Transverse colon (tissue), 4 donors: Measurements from ENCODE around the gene OR5D18. TPM values are rescaled to one million over a fixed set of nuclear protein-coding genes. Genes with fewer than 3 reads are reported as not detected.

ENCODE experiments used
- DNase-seq: peaks from one replicate; pipeline ENCODE4 v3.0.0-alpha.2; 2019
- H3K27ac ChIP-seq, 4 donors: fragments of 200-600 bp; sonication (generic); 2 replicates each; pipeline ENCODE4 v1.5.1; 2016 to 2018; ENCODE audit warnings: inconsistent platforms in 4 of 4
- H3K27me3 ChIP-seq: fragments of 200-600 bp; sonication (generic); 2 replicates; pipeline ENCODE4 v1.5.1; 2017; ENCODE audit warnings: inconsistent platforms
- H3K36me3 ChIP-seq, 4 donors: fragments of 200-600 bp; sonication (generic); 2 replicates each; pipeline ENCODE4 v1.5.1; 2017 to 2019; ENCODE audit warnings: inconsistent platforms in 4 of 4
- H3K4me1 ChIP-seq, 4 donors: fragments of 200-600 bp; sonication (generic); 2 replicates each; pipeline ENCODE4 v1.5.1; 2017 to 2020; ENCODE audit warnings: inconsistent platforms in 4 of 4
- H3K4me3 ChIP-seq, 4 donors: fragments of 200-600 bp; sonication (generic); 1 replicate in 1 of 4; 2 replicates in 3 of 4; pipeline versions ENCODE4 v1.5.1 to v1.6.1; 2017 to 2019; ENCODE audit warnings: inconsistent platforms in 4 of 4
- H3K9me3 ChIP-seq, 2 donors: fragments of 200-600 bp; sonication (generic); 2 replicates each; pipeline ENCODE4 v1.5.1; 2017 to 2019; ENCODE audit warnings: inconsistent platforms in 2 of 2
- EP300 ChIP-seq: sonication (generic); formaldehyde crosslinking; IDR thresholded peaks from one replicate; pipeline ENCODE4 v1.6.1; 2017; ENCODE audit warnings: antibody characterized with exemption, low read depth
- POLR2A ChIP-seq: fragments of 450-650 bp; IDR thresholded peaks from one replicate; pipeline ENCODE4 v1.6.1; 2016; ENCODE audit warnings: antibody characterized with exemption, mild to moderate bottlenecking, moderate library complexity
- POLR2AphosphoS5 ChIP-seq, 3 donors: sonication (generic); formaldehyde crosslinking; IDR thresholded peaks; one replicate each; pipeline ENCODE4 v1.6.1; 2016; ENCODE audit warnings: antibody characterized with exemption in 3 of 3
- WGBS, 2 donors: methylation state at CpG; one replicate each; pipeline ENCODE4 v1.1.5; 2018; ENCODE audit warnings: low coverage in 1 of 2; 5-methylcytosine and 5-hydroxymethylcytosine counted together
- in situ Hi-C, 4 donors: fragments of 200-750 bp; cut with MboI; loops; one replicate each; pipeline versions ENCODE4 v1.15.0 to v1.15.1; 2017; ENCODE audit warnings: low sequenced_read_pairs in 3 of 4, low pct_ligation_motif_present in 1 of 4, low pct_unique_long_range_greater_than_20kb in 1 of 4
- intact Hi-C: fragments of 100-400 bp; cut with DNase I; formaldehyde crosslinking; loops from one replicate; pipeline ENCODE4 v1.15.1; 2023; ENCODE audit warnings: low total_unique reads
- total RNA-seq, 4 donors: library from RNA; depleted of rRNA; stranded (reverse); fragments of >200 nt; gene quantifications; one replicate each; pipeline ENCODE4 v1.1.0, GENCODE V29; 2016
- TF ChIP-seq, protein P1 (sequence below), 5 experiments: fragments of 200-600 bp in 3 of 5; fragments of 450-650 bp in 2 of 5; sonication (generic) in 3 of 5; IDR thresholded peaks; 1 replicate in 2 of 5; 2 replicates in 3 of 5; pipeline ENCODE4 v1.5.1; 2016 to 2017; ENCODE audit warnings: antibody characterized with exemption in 5 of 5, inconsistent platforms in 3 of 5, mild to moderate bottlenecking in 2 of 5, moderate library complexity in 1 of 5

Gene OR5D18
- total RNA-seq = not detected

DNA sequence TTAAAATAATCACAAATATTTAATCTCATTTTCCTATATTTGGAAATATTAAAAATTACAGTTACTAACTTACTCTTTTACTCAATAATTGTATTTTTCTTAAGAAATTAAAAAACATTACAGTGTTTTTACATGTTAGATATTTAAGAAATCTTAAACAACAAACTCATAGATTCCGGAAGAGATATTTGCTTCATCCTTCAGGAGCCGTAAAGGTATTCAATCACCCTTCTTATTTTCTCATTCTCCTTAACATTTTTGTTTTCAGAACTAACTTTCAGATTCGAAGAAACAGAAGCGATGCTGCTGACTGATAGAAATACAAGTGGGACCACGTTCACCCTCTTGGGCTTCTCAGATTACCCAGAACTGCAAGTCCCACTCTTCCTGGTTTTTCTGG lies at the start of gene OR5D18:
OR5D18 (plus strand) TSS at position 301 of the 400 bp plus-strand sequence; CDS start at position 301, 0 bp downstream.
- in situ Hi-C loops = no loop called here
- no peak for DNase-seq
- Histone ChIP-seq H3K9me3 (peaks cover 0 to 2% of the 10 kb centered on the region in 2 donors), H3K36me3 (no peaks in the 10 kb centered on the region), H3K27me3 (no peaks in the 10 kb centered on the region), H3K4me3 (no peak within 1 kb of the TSS), H3K27ac (no peak within 1 kb of the TSS), H3K4me1 (no peaks in the 10 kb centered on the region)
- intact Hi-C loops = no loop called here
- WGBS, 2 donors = 82 to 86% methylated on average over 4 to 5 of the region's 5 CpGs
- TF ChIP-seq EP300 (no peak), POLR2A (no peak), POLR2AphosphoS5 (IDR thresholded peaks at IDR 0.05) (no peak)
- TF ChIP-seq, protein P1, sequence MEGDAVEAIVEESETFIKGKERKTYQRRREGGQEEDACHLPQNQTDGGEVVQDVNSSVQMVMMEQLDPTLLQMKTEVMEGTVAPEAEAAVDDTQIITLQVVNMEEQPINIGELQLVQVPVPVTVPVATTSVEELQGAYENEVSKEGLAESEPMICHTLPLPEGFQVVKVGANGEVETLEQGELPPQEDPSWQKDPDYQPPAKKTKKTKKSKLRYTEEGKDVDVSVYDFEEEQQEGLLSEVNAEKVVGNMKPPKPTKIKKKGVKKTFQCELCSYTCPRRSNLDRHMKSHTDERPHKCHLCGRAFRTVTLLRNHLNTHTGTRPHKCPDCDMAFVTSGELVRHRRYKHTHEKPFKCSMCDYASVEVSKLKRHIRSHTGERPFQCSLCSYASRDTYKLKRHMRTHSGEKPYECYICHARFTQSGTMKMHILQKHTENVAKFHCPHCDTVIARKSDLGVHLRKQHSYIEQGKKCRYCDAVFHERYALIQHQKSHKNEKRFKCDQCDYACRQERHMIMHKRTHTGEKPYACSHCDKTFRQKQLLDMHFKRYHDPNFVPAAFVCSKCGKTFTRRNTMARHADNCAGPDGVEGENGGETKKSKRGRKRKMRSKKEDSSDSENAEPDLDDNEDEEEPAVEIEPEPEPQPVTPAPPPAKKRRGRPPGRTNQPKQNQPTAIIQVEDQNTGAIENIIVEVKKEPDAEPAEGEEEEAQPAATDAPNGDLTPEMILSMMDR (IDR thresholded peaks at IDR 0.05) = no peak

DNA sequence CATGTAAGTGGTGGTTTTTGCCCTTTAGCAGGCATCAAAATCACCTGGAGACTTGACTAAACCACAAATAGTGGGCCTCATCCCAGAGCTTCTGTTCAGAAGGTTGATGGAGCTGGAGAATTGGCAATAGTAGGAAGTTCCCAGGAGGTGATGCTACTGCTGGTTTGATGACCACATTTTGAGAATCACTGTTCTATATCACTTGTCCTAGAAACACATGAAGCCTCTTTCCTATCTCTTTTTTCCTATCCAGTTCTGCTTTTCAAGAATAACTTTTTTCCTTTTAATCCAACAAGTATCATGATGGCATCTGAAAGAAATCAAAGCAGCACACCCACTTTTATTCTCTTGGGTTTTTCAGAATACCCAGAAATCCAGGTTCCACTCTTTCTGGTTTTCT lies 46.3 kb upstream of the OR5D18 start, which contains the start of gene OR5D13:
OR5D13 (plus strand) TSS at position 301 of the 400 bp plus-strand sequence; CDS start at position 301, 0 bp downstream.
- Histone ChIP-seq H3K27me3 (no peaks in the 10 kb centered on the region), H3K36me3 (no peaks in the 10 kb centered on the region), H3K9me3 (no peaks in the 10 kb centered on the region), H3K27ac (no peak within 1 kb of the TSS), H3K4me3 (no peak within 1 kb of the TSS), H3K4me1 (no peaks in the 10 kb centered on the region)
- intact Hi-C loops (no loop called here), in situ Hi-C loops (no loop called here)
- TF ChIP-seq, protein P1 (IDR thresholded peaks at IDR 0.05) = no peak
- TF ChIP-seq EP300 (no peak), POLR2AphosphoS5 (IDR thresholded peaks at IDR 0.05) (no peak), POLR2A (no peak)
- no peak for DNase-seq

DNA sequence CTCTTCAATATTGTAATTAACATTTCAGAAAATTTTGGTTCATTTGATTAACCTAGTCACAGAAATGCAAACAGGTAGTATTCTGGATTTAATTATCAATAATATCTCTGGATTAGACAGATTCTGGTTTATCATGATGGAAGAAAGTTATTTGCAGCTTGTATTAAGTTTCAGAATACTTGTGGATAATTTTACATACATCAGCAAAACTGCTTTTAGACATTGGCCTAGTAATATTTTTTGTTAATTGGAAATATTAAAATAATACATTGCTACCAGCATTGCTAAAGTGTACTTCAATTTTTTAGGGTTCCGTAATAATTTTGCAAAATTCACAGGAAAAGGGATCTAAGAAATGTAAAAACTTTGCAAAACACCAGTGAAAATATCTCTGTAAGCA lies 27.8 kb upstream of the OR5D18 start:
- H3K36me3 ChIP-seq = no peaks in the 10 kb centered on the region
- no peaks in the 10 kb centered on the region for H3K9me3 ChIP-seq
- TF ChIP-seq, protein P1 (IDR thresholded peaks at IDR 0.05) = no peak
- TF ChIP-seq POLR2A = no peak
- TF ChIP-seq EP300 = no peak
- TF ChIP-seq POLR2AphosphoS5 (IDR thresholded peaks at IDR 0.05) = no peak
- intact Hi-C loops (no loop called here), in situ Hi-C loops (loop anchor here in 2 of 4 donors (25.0 kb wide), 2 partner anchors 104 to 379 kb away; no protein-coding TSS in a partner anchor)
- WGBS, 2 donors = 64 to 89% methylated on average over 1 of the region's 1 CpG
- H3K27me3 ChIP-seq = no peaks in the 10 kb centered on the region
- H3K4me1 ChIP-seq = no peaks in the 10 kb centered on the region
- no peak for DNase-seq
- no peak overlapping the region for H3K4me3 ChIP-seq
- H3K27ac ChIP-seq = no peak overlapping the region

DNA sequence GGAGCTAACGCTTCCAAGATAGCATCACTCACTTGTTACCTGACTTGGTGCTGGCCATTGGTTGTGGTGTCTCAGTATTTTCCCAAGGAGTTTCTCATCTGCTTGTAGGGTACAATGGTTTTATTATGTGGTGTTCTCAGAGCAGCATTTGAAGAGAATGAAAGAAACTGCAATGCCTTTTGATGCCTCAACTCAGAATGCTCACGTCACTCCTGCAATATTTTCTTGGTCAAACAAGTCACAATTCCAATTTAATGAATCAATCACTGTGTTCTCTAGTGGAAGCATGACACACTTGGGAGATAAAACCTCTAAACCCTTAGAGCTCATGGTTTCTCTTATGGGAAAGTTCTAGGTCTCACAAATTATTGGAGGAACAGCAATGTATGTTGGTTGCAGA lies 26.1 kb upstream of the OR5D18 start:
- in situ Hi-C loops = loop anchor here in 2 of 4 donors (25.0 kb wide), 2 partner anchors 106 to 381 kb away; no protein-coding TSS in a partner anchor
- H3K4me1 ChIP-seq = no peaks in the 10 kb centered on the region
- H3K9me3 ChIP-seq = no peaks in the 10 kb centered on the region
- H3K36me3 ChIP-seq = no peaks in the 10 kb centered on the region
- H3K27me3 ChIP-seq = no peaks in the 10 kb centered on the region
- no peak overlapping the region for H3K4me3 ChIP-seq
- intact Hi-C loops = no loop called here
- 0 to 76% methylated on average over 1 to 2 of the region's 2 CpGs for WGBS, 2 donors
- no peak for DNase-seq
- H3K27ac ChIP-seq = no peak overlapping the region
- no peak for TF ChIP-seq POLR2AphosphoS5 (IDR thresholded peaks at IDR 0.05)
- TF ChIP-seq POLR2A = no peak
- TF ChIP-seq, protein P1 (IDR thresholded peaks at IDR 0.05) = no peak
- TF ChIP-seq EP300 = no peak
